GM23248 (cell line): Measurements from ENCODE around the gene ODAD4. TPM values are rescaled to one million over a fixed set of nuclear protein-coding genes. Genes with fewer than 3 reads are reported as not detected.
A peak's percentile ranks its signal among the peaks of the same experiment; 100 is the strongest.

Source experiments
- DNase-seq: peaks from one replicate; pipeline ENCODE4 v3.0.0-alpha.2; 2015
- H2AFZ ChIP-seq: fragments of 200-600 bp; sonication (generic); 2 replicates; pipeline ENCODE4 v1.6.1; 2016; ENCODE audit warnings: antibody characterized with exemption
- H3F3A ChIP-seq: fragments of 200-600 bp; sonication (generic); 2 replicates; pipeline ENCODE4 v1.6.1; 2016; ENCODE audit warnings: mild to moderate bottlenecking, antibody characterized with exemption, mixed run types; ENCODE audit not compliant: insufficient read depth
- H3K27ac ChIP-seq: fragments of 200-600 bp; sonication (generic); 2 replicates; pipeline ENCODE4 v1.5.1; 2016; ENCODE audit warnings: mild to moderate bottlenecking
- H3K27me3 ChIP-seq: fragments of 200-600 bp; sonication (generic); replicated peaks from 2 replicates; pipeline ENCODE4 v1.6.1; 2016; ENCODE audit warnings: mild to moderate bottlenecking; ENCODE audit not compliant: insufficient read depth
- H3K36me3 ChIP-seq: fragments of 200-600 bp; sonication (generic); 2 replicates; pipeline ENCODE4 v1.6.1; 2016; ENCODE audit warnings: low read depth, mild to moderate bottlenecking
- H3K4me1 ChIP-seq: fragments of 200-600 bp; sonication (generic); 2 replicates; pipeline ENCODE4 v1.6.1; 2016; ENCODE audit warnings: mild to moderate bottlenecking; ENCODE audit not compliant: insufficient read depth
- H3K4me2 ChIP-seq: fragments of 200-600 bp; sonication (generic); one replicate; pipeline ENCODE4 v1.6.1; 2016; ENCODE audit warnings: mild to moderate bottlenecking; ENCODE audit not compliant: unreplicated experiment
- H3K4me3 ChIP-seq: fragments of 200-600 bp; sonication (generic); 2 replicates; pipeline ENCODE4 v1.5.1; 2016; ENCODE audit warnings: mild to moderate bottlenecking
- H3K79me2 ChIP-seq: fragments of 200-600 bp; sonication (generic); 2 replicates; pipeline ENCODE4 v1.6.1; 2016; ENCODE audit warnings: mild to moderate bottlenecking; ENCODE audit not compliant: insufficient read depth
- H3K9ac ChIP-seq: fragments of 200-600 bp; sonication (generic); 2 replicates; pipeline ENCODE4 v1.6.1; 2016; ENCODE audit warnings: mild to moderate bottlenecking
- H3K9me2 ChIP-seq: fragments of 200-600 bp; sonication (generic); 2 replicates; pipeline ENCODE4 v1.6.1; 2016; ENCODE audit warnings: mixed run types, mild to moderate bottlenecking, moderate library complexity; ENCODE audit not compliant: insufficient read depth
- H3K9me3 ChIP-seq: fragments of 200-600 bp; sonication (generic); one replicate; pipeline ENCODE4 v1.6.1; 2017; ENCODE audit warnings: low read depth
- H4K20me1 ChIP-seq: fragments of 200-600 bp; sonication (generic); 2 replicates; pipeline ENCODE4 v1.6.0; 2016; ENCODE audit not compliant: insufficient read depth
- EZH2 ChIP-seq: fragments of 200-600 bp; sonication (generic); IDR thresholded peaks from 2 replicates; pipeline ENCODE4 v1.6.1; 2018; ENCODE audit warnings: antibody characterized with exemption, mild to moderate bottlenecking; ENCODE audit not compliant: insufficient read depth, poor library complexity, severe bottlenecking
- EZH2phosphoT487 ChIP-seq: fragments of 200-600 bp; sonication (generic); IDR thresholded peaks from 2 replicates; pipeline ENCODE4 v1.6.1; 2018; ENCODE audit warnings: antibody characterized with exemption, moderate library complexity, mild to moderate bottlenecking, low read depth; ENCODE audit not compliant: insufficient read depth
- whole genome bisulfite sequencing, 2 experiments: methylation state at CpG; one replicate each; pipeline ENCODE4 v1.1.6; 2015 to 2017; ENCODE audit warnings: low lambda C conversion rate in 2 of 2, low coverage in 1 of 2; ENCODE audit errors: missing lambda C conversion rate in 2 of 2; 5-methylcytosine and 5-hydroxymethylcytosine counted together
- in situ Hi-C: fragments of 300-500 bp; cut with MboI; formaldehyde crosslinking; loops from 2 replicates; pipeline ENCODE4 v1.15.0; 2020
- polyA plus RNA-seq: library from polyadenylated mRNA; unstranded; fragments of >200 nt; fragmentation: Nextera tagmentation; extraction: Ambion mirVana; gene quantifications from 2 replicates; pipeline ENCODE4 v1.2.1, GENCODE V29; 2016
- total RNA-seq: library from RNA; depleted of rRNA; stranded (reverse); fragments of >200 nt; shearing (Covaris generic); gene quantifications from 2 replicates; pipeline ENCODE4 v1.2.3, GENCODE V29; 2014

Gene ODAD4
- total and polyA plus RNA-seq, 2 experiments from 2014 or later, result 0.54 to 1.4 TPM

DNA sequence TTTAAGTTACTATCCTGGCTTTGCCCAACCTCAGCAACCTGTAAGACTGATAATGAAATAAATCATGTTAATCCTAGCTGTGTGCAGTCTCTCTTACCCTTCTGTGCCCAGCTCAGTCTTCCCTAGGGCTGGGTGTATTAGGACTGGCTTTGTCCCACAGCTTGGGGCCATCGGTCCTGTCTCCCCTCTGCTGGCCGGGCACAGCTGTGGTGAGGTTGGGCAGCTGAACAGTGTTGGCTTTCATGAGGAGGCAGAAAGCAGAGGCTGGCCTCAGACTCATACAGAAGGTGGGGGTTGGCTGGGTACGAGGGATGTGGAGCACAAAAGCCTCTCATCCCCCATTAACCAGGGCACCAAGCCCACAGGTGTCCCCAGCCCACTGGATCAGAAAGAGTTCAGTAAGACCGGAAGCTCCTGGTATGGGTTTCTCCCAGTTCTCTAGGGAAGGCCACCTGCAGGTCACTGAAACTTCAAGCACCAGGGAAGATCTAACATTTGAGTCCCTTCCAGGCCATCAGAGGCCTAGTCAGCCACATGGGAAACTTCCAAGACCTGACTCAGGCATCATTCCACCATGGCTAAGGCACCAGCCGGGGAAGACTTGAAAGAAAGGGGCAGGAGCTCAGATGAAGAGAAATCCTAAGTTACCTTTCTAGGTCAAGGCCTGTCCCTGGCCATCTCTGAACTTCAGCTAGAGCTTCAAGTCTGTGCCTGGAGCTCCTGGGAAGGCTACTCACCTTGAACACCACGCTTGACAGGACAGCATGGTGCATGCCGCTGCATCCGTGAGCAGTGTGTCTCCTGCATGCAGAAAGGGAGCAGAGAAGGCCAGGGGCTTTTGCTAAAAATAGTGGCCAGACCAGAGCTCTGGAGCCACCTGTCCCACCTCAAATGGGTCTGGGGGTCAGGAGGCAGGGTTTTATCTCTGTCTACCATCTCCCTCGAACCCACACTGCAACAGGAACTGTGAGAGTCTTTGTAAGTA lies 45.0 kb downstream of the ODAD4 start:
- peaks cover 25% of the 10 kb centered on the region for H3K36me3 ChIP-seq
- no peaks in the 10 kb centered on the region for H3K9me2 ChIP-seq
- H4K20me1 ChIP-seq, result no peaks in the 10 kb centered on the region
- peak overlapping the region; percentile 30; the same call in 1 of the 2 replicates for H3K9ac ChIP-seq
- no peaks in the 10 kb centered on the region for H3K27me3 ChIP-seq
- no peaks in the 10 kb centered on the region for H3K9me3 ChIP-seq
- in situ Hi-C loops, result no loop called here
- WGBS, 2 experiments, result 77 to 87% methylated on average over 9 of the region's 9 CpGs
- TF ChIP-seq EZH2 (no peak), EZH2phosphoT487 (no peak)
- H3K4me2 ChIP-seq, result peak overlapping the region; percentile 83
- H2AFZ ChIP-seq, result no peak overlapping the region
- H3K4me3 ChIP-seq, result no peak overlapping the region
- peak; percentile 89 for DNase-seq
- peaks cover 56% of the 10 kb centered on the region for H3K79me2 ChIP-seq
- peaks cover 21% of the 10 kb centered on the region for H3K4me1 ChIP-seq
- H3F3A ChIP-seq, result peaks cover 34% of the 10 kb centered on the region
- H3K27ac ChIP-seq, result peak overlapping the region; percentile 77

GRCh38 chr17:41976142-41976768 lies 45.8 kb downstream of the ODAD4 start:
- in situ Hi-C loops, result no loop called here
- H3K9ac ChIP-seq, result peak overlapping the region; percentile 71
- no peaks in the 10 kb centered on the region for H3K9me3 ChIP-seq
- TF ChIP-seq EZH2phosphoT487, result no peak
- TF ChIP-seq EZH2, result no peak
- H3K27ac ChIP-seq, result peak overlapping the region; percentile 77
- H3K36me3 ChIP-seq, result peaks cover 34% of the 10 kb centered on the region
- H3K9me2 ChIP-seq, result no peaks in the 10 kb centered on the region
- peaks cover 56% of the 10 kb centered on the region for H3K79me2 ChIP-seq
- no peak overlapping the region for H2AFZ ChIP-seq
- peak overlapping the region; percentile 83 for H3K4me2 ChIP-seq
- DNase-seq, result peak; percentile 73
- peaks cover 38% of the 10 kb centered on the region for H3F3A ChIP-seq
- no peaks in the 10 kb centered on the region for H3K27me3 ChIP-seq
- H3K4me3 ChIP-seq, result peak overlapping the region; percentile 60
- peaks cover 21% of the 10 kb centered on the region for H3K4me1 ChIP-seq
- H4K20me1 ChIP-seq, result no peaks in the 10 kb centered on the region
- 41 to 44% methylated on average over 10 to 11 of the region's 11 CpGs for WGBS, 2 experiments

DNA sequence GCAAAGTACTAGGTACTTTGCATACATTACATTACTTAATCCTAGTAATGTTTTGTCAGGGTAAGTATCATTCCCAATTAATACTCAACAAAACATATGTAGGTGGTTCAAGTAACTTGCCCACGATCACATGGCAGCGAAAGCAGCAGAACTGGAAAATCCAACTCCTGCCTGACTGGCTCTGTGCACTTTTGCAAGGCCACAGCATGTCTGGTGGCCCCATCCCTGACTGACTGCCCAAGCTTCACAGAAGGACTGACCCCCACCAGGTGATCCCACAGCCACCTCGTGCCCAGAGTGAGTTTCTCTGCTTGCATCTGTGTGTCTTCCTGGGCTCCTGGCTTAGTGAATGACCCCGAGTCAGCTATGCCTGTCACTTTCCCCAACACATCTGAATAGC lies 47.6 kb downstream of the ODAD4 start:
- Histone ChIP-seq H3K4me3 (no peak overlapping the region), H3K4me2 (no peak overlapping the region), H3K79me2 (peaks cover 55% of the 10 kb centered on the region), H3F3A (peaks cover 38% of the 10 kb centered on the region), H3K4me1 (peaks cover 21% of the 10 kb centered on the region), H3K9me3 (no peaks in the 10 kb centered on the region), H3K9ac (no peak overlapping the region), H2AFZ (no peak overlapping the region), H4K20me1 (no peaks in the 10 kb centered on the region), H3K36me3 (peaks cover 48% of the 10 kb centered on the region), H3K9me2 (no peaks in the 10 kb centered on the region), H3K27ac (no peak overlapping the region), H3K27me3 (no peaks in the 10 kb centered on the region)
- no peak for TF ChIP-seq EZH2phosphoT487
- no peak for TF ChIP-seq EZH2
- in situ Hi-C loops, result no loop called here
- 76 to 77% methylated on average over 4 of the region's 4 CpGs for WGBS, 2 experiments
- DNase-seq, result no peak

GRCh38 chr17:41982026-41982760 lies 51.8 kb downstream of the ODAD4 start:
- H3K79me2 ChIP-seq, result peaks cover 61% of the 10 kb centered on the region
- H3K9me3 ChIP-seq, result no peaks in the 10 kb centered on the region
- in situ Hi-C loops, result no loop called here
- H3K9ac ChIP-seq, result no peak overlapping the region
- no peak overlapping the region for H3K4me3 ChIP-seq
- no peaks in the 10 kb centered on the region for H4K20me1 ChIP-seq
- peaks cover 1% of the 10 kb centered on the region; the same call in 1 of the 2 replicates for H3K4me1 ChIP-seq
- H3K9me2 ChIP-seq, result no peaks in the 10 kb centered on the region
- WGBS, 2 experiments, result 90 to 93% methylated on average over 14 of the region's 14 CpGs
- peaks cover 72% of the 10 kb centered on the region for H3K36me3 ChIP-seq
- H2AFZ ChIP-seq, result no peak overlapping the region
- H3K4me2 ChIP-seq, result no peak overlapping the region
- DNase-seq, result no peak
- H3K27me3 ChIP-seq, result no peaks in the 10 kb centered on the region
- peaks cover 22% of the 10 kb centered on the region for H3F3A ChIP-seq
- H3K27ac ChIP-seq, result no peak overlapping the region
- TF ChIP-seq EZH2phosphoT487, result no peak
- TF ChIP-seq EZH2, result no peak
